GM12878 (cell line): Measurements from ENCODE around the gene ZPR1. TPM values are rescaled to one million over a fixed set of nuclear protein-coding genes. Genes with fewer than 3 reads are reported as not detected.
A peak's percentile ranks its signal among the peaks of the same experiment; 100 is the strongest.

Experiments used
- ATF7 ChIP-seq: fragments of 450-650 bp; IDR thresholded peaks from 2 replicates; pipeline ENCODE4 v1.6.1; 2016; ENCODE audit warnings: low read depth, mild to moderate bottlenecking
- BCL11A ChIP-seq: IDR thresholded peaks from 2 replicates; pipeline ENCODE4 v1.6.1; 2011; ENCODE audit warnings: low read depth, low read length
- BMI1 ChIP-seq: fragments of 450-650 bp; IDR thresholded peaks from 2 replicates; pipeline ENCODE4 v1.6.1; 2016; ENCODE audit warnings: mild to moderate bottlenecking, moderate library complexity, borderline replicate concordance
- CEBPB ChIP-seq, 2 experiments: fragments of 150-350 bp in 1 of 2; IDR thresholded peaks; 2 replicates each; pipeline ENCODE4 v1.6.1; 2012 to 2014; ENCODE audit warnings: low read depth in 2 of 2, low read length in 2 of 2, borderline replicate concordance in 1 of 2, inconsistent platforms in 1 of 2
- CHD1 ChIP-seq: IDR thresholded peaks from 2 replicates; pipeline ENCODE4 v1.6.1; 2012; ENCODE audit warnings: low read depth, low read length, improper control_type of control experiment
- EED ChIP-seq: sonication (generic); IDR thresholded peaks from 2 replicates; pipeline ENCODE4 v1.6.1; 2016; ENCODE audit warnings: antibody characterized with exemption, low read depth
- IKZF1 ChIP-seq: fragments of 450-650 bp; conservative IDR thresholded peaks from 2 replicates; pipeline ENCODE4 v1.6.1; 2017; ENCODE audit warnings: antibody characterized with exemption, mild to moderate bottlenecking
- IRF3 ChIP-seq: fragments of 450-650 bp; IDR thresholded peaks from 2 replicates; pipeline ENCODE4 v1.6.1; 2014; ENCODE audit warnings: mild to moderate bottlenecking
- IRF4 ChIP-seq: IDR thresholded peaks from 2 replicates; pipeline ENCODE4 v1.6.1; 2011; ENCODE audit warnings: low read depth, low read length
- MAX ChIP-seq: IDR thresholded peaks from 2 replicates; pipeline ENCODE4 v1.6.1; 2012; ENCODE audit warnings: low read depth, low read length, improper control_type of control experiment
- MEF2A ChIP-seq: IDR thresholded peaks from 2 replicates; pipeline ENCODE4 v1.6.1; 2011; ENCODE audit warnings: low read depth, mild to moderate bottlenecking, low read length, moderate library complexity; ENCODE audit not compliant: insufficient read depth
- MEF2B ChIP-seq: fragments of 450-650 bp; IDR thresholded peaks from 2 replicates; pipeline ENCODE4 v1.6.1; 2018; ENCODE audit warnings: mild to moderate bottlenecking, moderate library complexity; ENCODE audit not compliant: partially characterized antibody, poor library complexity, severe bottlenecking
- MYB ChIP-seq: fragments of 150-350 bp; IDR thresholded peaks from 2 replicates; pipeline ENCODE4 v1.6.1; 2014; ENCODE audit warnings: mild to moderate bottlenecking, low read depth, low read length, borderline replicate concordance
- MYC ChIP-seq: IDR thresholded peaks from 2 replicates; pipeline ENCODE4 v1.6.1; 2011; ENCODE audit warnings: mild to moderate bottlenecking, low read length, moderate library complexity, inconsistent platforms; ENCODE audit not compliant: insufficient read depth, insufficient replicate concordance, insufficient read length, severe bottlenecking
- NR2F1 ChIP-seq: fragments of 450-650 bp; conservative IDR thresholded peaks from 2 replicates; pipeline ENCODE4 v1.6.1; 2017; ENCODE audit warnings: mild to moderate bottlenecking
- PAX8 ChIP-seq: fragments of 450-650 bp; IDR thresholded peaks from 2 replicates; pipeline ENCODE4 v1.6.1; 2017; ENCODE audit warnings: mild to moderate bottlenecking, moderate library complexity
- SMARCA5 ChIP-seq: fragments of 450-650 bp; IDR thresholded peaks from 2 replicates; pipeline ENCODE4 v1.6.1; 2017; ENCODE audit warnings: mild to moderate bottlenecking
- STAT3 ChIP-seq: IDR thresholded peaks from 2 replicates; pipeline ENCODE4 v1.6.1; 2011; ENCODE audit warnings: low read depth, low read length, improper control_type of control experiment
- SUPT20H ChIP-seq: IDR thresholded peaks from 2 replicates; pipeline ENCODE4 v1.6.1; 2011; ENCODE audit warnings: low read depth, mild to moderate bottlenecking, low read length, moderate library complexity, borderline replicate concordance; ENCODE audit not compliant: control insufficient read depth
- TARDBP ChIP-seq: IDR thresholded peaks from 2 replicates; pipeline ENCODE4 v1.6.1; 2016; ENCODE audit warnings: borderline replicate concordance
- TBL1XR1 ChIP-seq: IDR thresholded peaks from 2 replicates; pipeline ENCODE4 v1.6.1; 2012; ENCODE audit warnings: low read depth, low read length, improper control_type of control experiment
- TCF3 ChIP-seq: IDR thresholded peaks from 2 replicates; pipeline ENCODE4 v1.6.1; 2012; ENCODE audit warnings: low read depth, mild to moderate bottlenecking, low read length, borderline replicate concordance; ENCODE audit not compliant: insufficient read depth
- TCF7 ChIP-seq: IDR thresholded peaks from 2 replicates; pipeline ENCODE4 v1.6.1; 2014; ENCODE audit warnings: antibody characterized with exemption, borderline replicate concordance
- USF2 ChIP-seq: IDR thresholded peaks from 2 replicates; pipeline ENCODE4 v1.6.1; 2011; ENCODE audit warnings: low read depth, low read length, improper control_type of control experiment, borderline replicate concordance
- ZBED1 ChIP-seq: IDR thresholded peaks from 2 replicates; pipeline ENCODE4 v1.6.1; 2016; ENCODE audit warnings: borderline replicate concordance
- ZNF274 ChIP-seq: IDR thresholded peaks from one replicate; pipeline ENCODE4 v1.8.0; 2011; ENCODE audit not compliant: insufficient read length, insufficient read depth
- ZZZ3 ChIP-seq: IDR thresholded peaks from 2 replicates; pipeline ENCODE4 v1.6.1; 2011; ENCODE audit warnings: low read depth; ENCODE audit not compliant: control insufficient read depth, insufficient read length
- polyA plus RNA-seq, 11 experiments: library from polyadenylated mRNA; depleted of rRNA in 4 of 11; unstranded in 6 of 11; stranded (reverse) in 5 of 11; fragments of >200 nt; fragmentation: Nextera tagmentation in 4 of 11; fragmentation: Illumina TruSeq in 1 of 11; extraction: Ambion mirVana in 4 of 11; extraction: Trizol in 1 of 11; gene quantifications; 1 replicate in 1 of 11; 2 replicates in 10 of 11; pipeline versions ENCODE4 v1.2.1 to v1.2.3, GENCODE V29; 2011 to 2016; ENCODE audit warnings: inconsistent platforms in 2 of 11, missing spikeins in 2 of 11, low read depth in 1 of 11
- total RNA-seq, 4 experiments: library from RNA; depleted of rRNA in 3 of 4; stranded (reverse); fragments of >200 nt in 3 of 4; fragmentation: Illumina TruSeq in 1 of 4; extraction: Trizol in 1 of 4; gene quantifications; 2 replicates each; pipeline versions ENCODE4 v1.2.1 to v1.2.3, GENCODE V29; 2013 to 2021

The ZPR1 gene
- total and polyA plus RNA-seq, 10 of the 15 experiments (the other 5 are each of a cell fraction or from before 2014, with no cell fraction given) = 9.3 to 89.7 (median 54.7) TPM

- TF ChIP-seq ZBED1 (no peak), CHD1 (no peak), NR2F1 (no peak; the same call in none of the 2 replicates), USF2 (no peak), PAX8 (no peak), BMI1 (peak; percentile 52; the same call in 1 of the 2 replicates), EED (peak; percentile 37; the same call in 1 of the 2 replicates), CEBPB (IDR thresholded peaks at IDR 0.05; ENCODE audit: borderline replicate concordance in 1 of 2, low read depth in 2 of 2, low read length in 2 of 2) (no peak), IRF4 (peak; percentile 5; the same call in 1 of the 2 replicates), ATF7 (peak; percentile 39; the same call in 1 of the 2 replicates), ZNF274 (no peak), BCL11A (peak; percentile 29; the same call in 1 of the 2 replicates), TARDBP (peak; percentile 72; the same call in 1 of the 2 replicates), TCF3 (peak; percentile 92), MYB (0 out of 2 replicates have a peak, but pooled peaks have one; percentile 27), MYC (no peak), MEF2B (no peak), STAT3 (no peak), IKZF1 (peak; percentile 87), MEF2A (no peak), IRF3 (no peak), SMARCA5 (0 out of 2 replicates have a peak, but pooled peaks have one; percentile 24), TBL1XR1 (no peak; the same call in 1 of the 2 replicates), TCF7 (no peak), MAX (peak; percentile 70), SUPT20H (no peak), ZZZ3 (no peak)
Measured at GRCh38 chr11:116772443-116773202, 15.2 kb downstream of the ZPR1 start, which contains the start of gene BUD13 (continued).
